Transverse colon (tissue), 4 donors: ENCODE results near the gene CKAP5. TPM values are rescaled to one million over a fixed set of nuclear protein-coding genes. Genes with fewer than 3 reads are reported as not detected.

Experiments used
- DNase-seq: peaks from one replicate; pipeline ENCODE4 v3.0.0-alpha.2; 2019
- H3K27ac ChIP-seq, 4 donors: fragments of 200-600 bp; sonication (generic); 2 replicates each; pipeline ENCODE4 v1.5.1; 2016 to 2018; ENCODE audit warnings: inconsistent platforms in 4 of 4
- H3K27me3 ChIP-seq: fragments of 200-600 bp; sonication (generic); 2 replicates; pipeline ENCODE4 v1.5.1; 2017; ENCODE audit warnings: inconsistent platforms
- H3K36me3 ChIP-seq, 4 donors: fragments of 200-600 bp; sonication (generic); 2 replicates each; pipeline ENCODE4 v1.5.1; 2017 to 2019; ENCODE audit warnings: inconsistent platforms in 4 of 4
- H3K4me1 ChIP-seq, 4 donors: fragments of 200-600 bp; sonication (generic); 2 replicates each; pipeline ENCODE4 v1.5.1; 2017 to 2020; ENCODE audit warnings: inconsistent platforms in 4 of 4
- H3K4me3 ChIP-seq, 4 donors: fragments of 200-600 bp; sonication (generic); 1 replicate in 1 of 4; 2 replicates in 3 of 4; pipeline versions ENCODE4 v1.5.1 to v1.6.1; 2017 to 2019; ENCODE audit warnings: inconsistent platforms in 4 of 4
- H3K9me3 ChIP-seq, 2 donors: fragments of 200-600 bp; sonication (generic); 2 replicates each; pipeline ENCODE4 v1.5.1; 2017 to 2019; ENCODE audit warnings: inconsistent platforms in 2 of 2
- EP300 ChIP-seq: sonication (generic); formaldehyde crosslinking; IDR thresholded peaks from one replicate; pipeline ENCODE4 v1.6.1; 2017; ENCODE audit warnings: antibody characterized with exemption, low read depth
- POLR2A ChIP-seq: fragments of 450-650 bp; IDR thresholded peaks from one replicate; pipeline ENCODE4 v1.6.1; 2016; ENCODE audit warnings: antibody characterized with exemption, mild to moderate bottlenecking, moderate library complexity
- POLR2AphosphoS5 ChIP-seq, 3 donors: sonication (generic); formaldehyde crosslinking; IDR thresholded peaks; one replicate each; pipeline ENCODE4 v1.6.1; 2016; ENCODE audit warnings: antibody characterized with exemption in 3 of 3
- WGBS, 2 donors: methylation state at CpG; one replicate each; pipeline ENCODE4 v1.1.5; 2018; ENCODE audit warnings: low coverage in 1 of 2; 5-methylcytosine and 5-hydroxymethylcytosine counted together
- in situ Hi-C, 4 donors: fragments of 200-750 bp; cut with MboI; loops; one replicate each; pipeline versions ENCODE4 v1.15.0 to v1.15.1; 2017; ENCODE audit warnings: low sequenced_read_pairs in 3 of 4, low pct_ligation_motif_present in 1 of 4, low pct_unique_long_range_greater_than_20kb in 1 of 4
- intact Hi-C: fragments of 100-400 bp; cut with DNase I; formaldehyde crosslinking; loops from one replicate; pipeline ENCODE4 v1.15.1; 2023; ENCODE audit warnings: low total_unique reads
- total RNA-seq, 4 donors: library from RNA; depleted of rRNA; stranded (reverse); fragments of >200 nt; gene quantifications; one replicate each; pipeline ENCODE4 v1.1.0, GENCODE V29; 2016
- TF ChIP-seq, protein P1 (sequence below), 5 experiments: fragments of 200-600 bp in 3 of 5; fragments of 450-650 bp in 2 of 5; sonication (generic) in 3 of 5; IDR thresholded peaks; 1 replicate in 2 of 5; 2 replicates in 3 of 5; pipeline ENCODE4 v1.5.1; 2016 to 2017; ENCODE audit warnings: antibody characterized with exemption in 5 of 5, inconsistent platforms in 3 of 5, mild to moderate bottlenecking in 2 of 5, moderate library complexity in 1 of 5

CKAP5 gene
- total RNA-seq, 4 donors from 2014 or later = 9.7 to 32.2 (median 28.1) TPM

DNA sequence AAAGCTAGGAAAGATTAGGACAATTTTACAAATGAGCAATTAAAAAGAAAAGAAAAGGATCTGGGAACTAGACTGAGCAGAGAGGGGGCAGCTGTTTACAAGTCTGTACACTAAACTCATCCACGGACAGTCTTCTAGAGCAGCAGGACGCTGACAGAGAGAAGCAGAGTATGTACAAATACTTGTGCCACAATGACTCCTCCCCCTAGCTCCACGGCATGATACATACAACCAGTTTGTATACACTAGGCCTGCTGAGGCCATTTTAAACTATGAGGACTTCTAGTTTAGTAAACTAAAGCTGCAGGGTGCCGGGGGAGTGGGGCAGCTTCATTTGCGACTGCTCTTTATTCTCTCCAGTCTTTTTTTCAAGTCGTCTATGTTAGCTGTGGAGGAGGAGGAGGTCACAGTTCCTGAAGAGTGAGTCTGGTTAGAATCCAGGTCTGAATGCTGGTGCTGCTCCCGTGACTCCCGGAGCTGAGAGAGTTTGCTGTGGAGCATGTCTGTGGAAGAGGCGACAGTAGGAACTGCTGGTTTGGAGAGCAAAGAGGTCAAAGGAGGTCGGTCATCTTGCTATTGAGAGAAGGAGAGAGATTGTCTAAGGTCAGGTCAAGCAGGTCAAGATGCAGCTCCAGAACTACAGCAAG lies 102.3 kb downstream of the CKAP5 start:
- no peak overlapping the region for H3K4me3 ChIP-seq
- no peaks in the 10 kb centered on the region for H3K9me3 ChIP-seq
- in situ Hi-C loops (no loop called here), intact Hi-C loops (no loop called here)
- no peak for TF ChIP-seq POLR2AphosphoS5 (IDR thresholded peaks at IDR 0.05)
- TF ChIP-seq, protein P1, sequence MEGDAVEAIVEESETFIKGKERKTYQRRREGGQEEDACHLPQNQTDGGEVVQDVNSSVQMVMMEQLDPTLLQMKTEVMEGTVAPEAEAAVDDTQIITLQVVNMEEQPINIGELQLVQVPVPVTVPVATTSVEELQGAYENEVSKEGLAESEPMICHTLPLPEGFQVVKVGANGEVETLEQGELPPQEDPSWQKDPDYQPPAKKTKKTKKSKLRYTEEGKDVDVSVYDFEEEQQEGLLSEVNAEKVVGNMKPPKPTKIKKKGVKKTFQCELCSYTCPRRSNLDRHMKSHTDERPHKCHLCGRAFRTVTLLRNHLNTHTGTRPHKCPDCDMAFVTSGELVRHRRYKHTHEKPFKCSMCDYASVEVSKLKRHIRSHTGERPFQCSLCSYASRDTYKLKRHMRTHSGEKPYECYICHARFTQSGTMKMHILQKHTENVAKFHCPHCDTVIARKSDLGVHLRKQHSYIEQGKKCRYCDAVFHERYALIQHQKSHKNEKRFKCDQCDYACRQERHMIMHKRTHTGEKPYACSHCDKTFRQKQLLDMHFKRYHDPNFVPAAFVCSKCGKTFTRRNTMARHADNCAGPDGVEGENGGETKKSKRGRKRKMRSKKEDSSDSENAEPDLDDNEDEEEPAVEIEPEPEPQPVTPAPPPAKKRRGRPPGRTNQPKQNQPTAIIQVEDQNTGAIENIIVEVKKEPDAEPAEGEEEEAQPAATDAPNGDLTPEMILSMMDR (IDR thresholded peaks at IDR 0.05) = no peak
- no peak for TF ChIP-seq POLR2A
- TF ChIP-seq EP300 = no peak
- no peaks in the 10 kb centered on the region for H3K27me3 ChIP-seq
- H3K36me3 ChIP-seq = peaks cover 0 to 64% (median 19%) of the 10 kb centered on the region in 4 donors
- peak overlapping the region in 1 of 4 donors; percentile 6 for H3K27ac ChIP-seq
- DNase-seq = no peak
- no peaks in the 10 kb centered on the region for H3K4me1 ChIP-seq
- WGBS, 2 donors = 75 to 76% methylated on average over 2 to 10 of the region's 10 CpGs

DNA sequence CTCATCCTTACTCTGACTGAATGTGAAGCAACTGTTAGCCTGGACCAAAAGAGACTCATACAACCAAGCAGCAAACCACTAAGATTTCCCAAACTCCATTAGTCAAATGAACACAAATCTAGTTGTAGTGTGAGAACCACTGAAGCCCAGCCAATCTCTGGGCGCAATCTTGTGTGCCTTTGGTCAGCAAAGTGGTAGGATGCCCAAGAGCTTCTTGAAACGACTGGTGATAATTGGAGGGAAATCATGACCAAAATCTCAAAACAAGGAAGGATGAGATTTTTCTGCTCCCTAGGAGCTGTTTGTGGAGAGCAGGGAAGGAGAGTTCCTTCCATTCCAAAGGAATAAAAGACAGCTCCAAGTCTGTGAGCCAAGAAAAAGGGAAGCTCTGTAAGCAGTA lies 103.0 kb downstream of the CKAP5 start:
- no peaks in the 10 kb centered on the region for H3K27me3 ChIP-seq
- H3K36me3 ChIP-seq = peaks cover 0 to 56% (median 18%) of the 10 kb centered on the region in 4 donors
- in situ Hi-C loops = no loop called here
- no peak overlapping the region for H3K4me3 ChIP-seq
- H3K4me1 ChIP-seq = no peaks in the 10 kb centered on the region
- intact Hi-C loops = no loop called here
- TF ChIP-seq POLR2AphosphoS5 (IDR thresholded peaks at IDR 0.05) (no peak), EP300 (no peak)
- no peak for DNase-seq
- H3K27ac ChIP-seq = peak overlapping the region in 1 of 4 donors; percentile 6
- 83% methylated on average over 2 of the region's 2 CpGs; no CpG with 5 or more reads in 1 of the 2 donors for WGBS, 2 donors
- no peaks in the 10 kb centered on the region for H3K9me3 ChIP-seq

DNA sequence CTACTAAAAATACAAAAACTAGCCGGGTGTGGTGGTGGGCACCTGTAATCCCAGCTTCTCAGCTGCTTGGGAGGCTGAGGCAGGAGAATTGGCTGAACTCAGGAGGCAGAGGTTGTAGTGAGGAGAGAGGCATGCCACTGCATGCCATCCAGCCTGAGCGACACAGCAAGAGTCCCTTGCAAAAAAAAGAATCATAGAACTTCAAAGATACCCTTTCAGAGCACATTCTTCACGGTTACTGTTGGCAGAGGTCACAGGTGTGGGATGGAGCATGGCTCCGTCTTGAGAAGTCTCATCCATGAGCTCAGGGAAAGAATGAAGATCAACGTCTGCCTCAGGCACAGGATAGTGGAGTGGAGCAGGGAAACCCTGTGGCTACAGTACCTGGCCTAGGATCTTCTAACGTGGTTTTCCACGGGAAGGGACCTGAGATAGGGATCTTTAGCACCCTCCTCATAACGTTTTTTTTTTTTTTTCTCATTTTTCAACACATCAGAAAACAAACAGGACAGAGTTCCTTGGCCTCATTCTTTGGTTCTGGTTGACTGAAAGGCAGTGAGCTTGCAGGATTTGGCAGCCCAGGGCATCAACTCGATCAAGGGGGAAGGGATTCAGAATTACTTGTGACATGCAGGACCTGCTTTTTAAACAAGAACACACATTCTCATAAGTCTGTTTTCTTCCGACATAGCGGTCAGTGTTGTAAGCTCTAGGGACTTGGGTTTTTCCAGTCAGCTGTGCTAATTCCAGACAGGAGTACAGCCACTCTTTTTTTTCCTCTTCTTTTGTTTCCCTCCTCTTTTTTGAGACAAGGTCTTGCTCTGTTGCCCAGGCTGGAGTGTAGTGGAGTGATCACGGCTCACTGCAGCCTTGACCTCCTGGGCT lies 104.2 kb downstream of the CKAP5 start:
- WGBS, 2 donors = 67 to 77% methylated on average over 7 to 12 of the region's 12 CpGs
- Histone ChIP-seq H3K27ac (no peak overlapping the region), H3K36me3 (peaks cover 0 to 44% (median 15%) of the 10 kb centered on the region in 4 donors), H3K4me1 (peaks cover 0 to 3% (median 0%) of the 10 kb centered on the region in 4 donors), H3K4me3 (no peak overlapping the region), H3K27me3 (no peaks in the 10 kb centered on the region), H3K9me3 (no peaks in the 10 kb centered on the region)
- in situ Hi-C loops = no loop called here
- no peak for DNase-seq
- TF ChIP-seq POLR2A = no peak
- no peak for TF ChIP-seq POLR2AphosphoS5 (IDR thresholded peaks at IDR 0.05)
- TF ChIP-seq, protein P1 (IDR thresholded peaks at IDR 0.05) = no peak
- no peak for TF ChIP-seq EP300
- intact Hi-C loops = no loop called here

DNA sequence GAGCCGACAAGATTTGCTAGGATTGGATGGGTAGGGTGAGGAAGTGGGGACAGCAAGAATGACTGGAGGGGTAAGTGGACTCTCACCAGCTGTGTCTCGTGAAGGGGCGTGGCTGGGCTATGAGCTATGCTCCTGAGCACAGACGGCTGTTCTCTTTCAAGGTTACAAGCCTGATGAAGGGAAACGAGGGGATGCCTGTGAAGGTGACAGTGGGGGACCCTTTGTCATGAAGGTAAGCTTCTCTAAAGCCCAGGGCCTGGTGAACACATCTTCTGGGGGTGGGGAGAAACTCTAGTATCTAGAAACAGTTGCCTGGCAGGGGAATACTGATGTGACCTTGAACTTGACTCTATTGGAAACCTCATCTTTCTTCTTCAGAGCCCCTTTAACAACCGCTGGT lies 107.2 kb downstream of the CKAP5 start:
- H3K27ac ChIP-seq = no peak overlapping the region
- H3K9me3 ChIP-seq = no peaks in the 10 kb centered on the region
- peaks cover 0 to 25% (median 7%) of the 10 kb centered on the region in 4 donors for H3K36me3 ChIP-seq
- in situ Hi-C loops = no loop called here
- 66% methylated on average over 6 of the region's 6 CpGs; no CpG with 5 or more reads in 1 of the 2 donors for WGBS, 2 donors
- no peak overlapping the region for H3K4me3 ChIP-seq
- DNase-seq = peak; percentile 22
- H3K27me3 ChIP-seq = no peaks in the 10 kb centered on the region
- TF ChIP-seq EP300 (no peak), POLR2AphosphoS5 (IDR thresholded peaks at IDR 0.05) (no peak), POLR2A (no peak)
- intact Hi-C loops = no loop called here
- H3K4me1 ChIP-seq = peaks cover 0 to 7% (median 0%) of the 10 kb centered on the region in 4 donors

DNA sequence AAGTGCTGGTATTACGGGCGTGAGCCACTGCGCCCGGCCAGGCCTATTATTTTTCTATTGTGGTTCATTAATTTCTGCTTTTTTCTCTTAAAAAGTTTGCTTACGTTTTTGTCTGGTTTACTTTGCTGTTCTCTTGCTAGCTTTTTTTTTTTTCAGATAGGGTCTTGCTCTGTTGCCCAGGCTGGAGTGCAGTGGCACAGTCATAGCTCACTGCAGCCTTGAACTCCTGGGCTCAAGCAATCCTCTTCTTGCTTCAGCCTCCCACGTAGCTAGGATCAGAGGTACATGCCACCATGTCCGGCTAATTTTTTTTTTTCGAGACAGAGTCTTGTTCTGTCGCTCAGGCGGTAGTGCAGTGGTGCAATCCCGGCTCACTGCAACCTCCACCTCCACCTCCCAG lies 108.4 kb downstream of the CKAP5 start:
- in situ Hi-C loops = no loop called here
- intact Hi-C loops = no loop called here
- Histone ChIP-seq H3K4me1 (peaks cover 0 to 7% (median 0%) of the 10 kb centered on the region in 4 donors), H3K4me3 (no peak overlapping the region), H3K36me3 (peaks cover 0 to 14% (median 1%) of the 10 kb centered on the region in 4 donors), H3K27me3 (no peaks in the 10 kb centered on the region), H3K27ac (no peak overlapping the region), H3K9me3 (no peaks in the 10 kb centered on the region)
- 93 to 95% methylated on average over 11 of the region's 11 CpGs for WGBS, 2 donors
- no peak for TF ChIP-seq EP300
- no peak for TF ChIP-seq POLR2AphosphoS5 (IDR thresholded peaks at IDR 0.05)
- TF ChIP-seq POLR2A = no peak
- TF ChIP-seq, protein P1 (IDR thresholded peaks at IDR 0.05) = no peak
- no peak for DNase-seq
